Epithelial cell of proximal tubule (primary cell): ENCODE data around the gene HMGN4. TPM values are rescaled to one million over a fixed set of nuclear protein-coding genes. Genes with fewer than 3 reads are reported as not detected.
"Not testable (repeated sequence)": the region's sequence is repeated elsewhere in the genome, so short reads cannot be mapped to it uniquely, and the experiment has no call there.

Source experiments
- DNase-seq: peaks from one replicate; pipeline ENCODE4 v3.0.0-alpha.2; 2011; ENCODE audit warnings: low read depth
- H3K4me3 ChIP-seq: 2 replicates; pipeline ENCODE4 v1.5.1; 2011; ENCODE audit warnings: low read depth, mild to moderate bottlenecking, low read length
- CTCF ChIP-seq: conservative IDR thresholded peaks from 2 replicates; pipeline ENCODE4 v1.5.1; 2012; ENCODE audit warnings: low read depth, mild to moderate bottlenecking, low read length
- total RNA-seq: library from RNA; depleted of rRNA; stranded (reverse); fragments of >200 nt; gene quantifications from 2 replicates; pipeline ENCODE4 v1.2.3, GENCODE V29; 2015

The HMGN4 gene
- total RNA-seq, 1 donor from 2014 or later, result 60.4 TPM

- no peak for DNase-seq
- H3K4me3 ChIP-seq, result no peak overlapping the region
- peak; percentile 54 for TF ChIP-seq CTCF
Measured at GRCh38 chr6:26543953-26544352, 5.8 kb downstream of the HMGN4 start.

GRCh38 chr6:26544473-26544872 lies 6.3 kb downstream of the HMGN4 start:
- no peak overlapping the region for H3K4me3 ChIP-seq

GRCh38 chr6:26545627-26546026 lies 7.5 kb downstream of the HMGN4 start:
- TF ChIP-seq CTCF, result no peak
- H3K4me3 ChIP-seq, result no peak overlapping the region
- no peak for DNase-seq

More at GRCh38 chr6:26544473-26544872, 6.3 kb downstream of the HMGN4 start:
- no peak for DNase-seq
- TF ChIP-seq CTCF, result no peak

- DNase-seq, H3K4me3 ChIP-seq: not testable (repeated sequence)
Measured at GRCh38 chr6:26547363-26547762, 9.2 kb downstream of the HMGN4 start.

- peak overlapping the region; percentile 61 for H3K4me3 ChIP-seq
- no peak for DNase-seq
- no peak for TF ChIP-seq CTCF
Measured at GRCh38 chr6:26550250-26550993, 12.3 kb downstream of the HMGN4 start.

GRCh38 chr6:26552205-26552604 lies 14.0 kb downstream of the HMGN4 start:
- H3K4me3 ChIP-seq, result no peak overlapping the region
- TF ChIP-seq CTCF, result no peak
- DNase-seq, result no peak

GRCh38 chr6:26552640-26553188 lies 14.5 kb downstream of the HMGN4 start:
- peak overlapping the region; percentile 62 for H3K4me3 ChIP-seq
- TF ChIP-seq CTCF, result no peak
- no peak for DNase-seq
